Fibroblast of villous mesenchyme (primary cell): ENCODE data around the gene VWCE. TPM values are rescaled to one million over a fixed set of nuclear protein-coding genes. Genes with fewer than 3 reads are reported as not detected.

ENCODE experiments used
- DNase-seq: peaks from one replicate; pipeline ENCODE4 v3.0.0-alpha.2; 2010; ENCODE audit warnings: low read depth
- H3K4me3 ChIP-seq: 2 replicates; pipeline ENCODE4 v1.5.1; 2011; ENCODE audit warnings: low read depth, mild to moderate bottlenecking, low read length
- total RNA-seq: library from RNA; depleted of rRNA; stranded (reverse); fragments of >200 nt; gene quantifications from 2 replicates; pipeline ENCODE4 v1.2.3, GENCODE V29; 2012
- TF ChIP-seq, protein P1 (sequence below): IDR thresholded peaks from 2 replicates; pipeline ENCODE4 v1.5.1; 2012; ENCODE audit warnings: low read depth, mild to moderate bottlenecking, low read length; ENCODE audit not compliant: insufficient read depth

The VWCE gene
- total RNA-seq, 1 donor = 2.2 TPM

DNA sequence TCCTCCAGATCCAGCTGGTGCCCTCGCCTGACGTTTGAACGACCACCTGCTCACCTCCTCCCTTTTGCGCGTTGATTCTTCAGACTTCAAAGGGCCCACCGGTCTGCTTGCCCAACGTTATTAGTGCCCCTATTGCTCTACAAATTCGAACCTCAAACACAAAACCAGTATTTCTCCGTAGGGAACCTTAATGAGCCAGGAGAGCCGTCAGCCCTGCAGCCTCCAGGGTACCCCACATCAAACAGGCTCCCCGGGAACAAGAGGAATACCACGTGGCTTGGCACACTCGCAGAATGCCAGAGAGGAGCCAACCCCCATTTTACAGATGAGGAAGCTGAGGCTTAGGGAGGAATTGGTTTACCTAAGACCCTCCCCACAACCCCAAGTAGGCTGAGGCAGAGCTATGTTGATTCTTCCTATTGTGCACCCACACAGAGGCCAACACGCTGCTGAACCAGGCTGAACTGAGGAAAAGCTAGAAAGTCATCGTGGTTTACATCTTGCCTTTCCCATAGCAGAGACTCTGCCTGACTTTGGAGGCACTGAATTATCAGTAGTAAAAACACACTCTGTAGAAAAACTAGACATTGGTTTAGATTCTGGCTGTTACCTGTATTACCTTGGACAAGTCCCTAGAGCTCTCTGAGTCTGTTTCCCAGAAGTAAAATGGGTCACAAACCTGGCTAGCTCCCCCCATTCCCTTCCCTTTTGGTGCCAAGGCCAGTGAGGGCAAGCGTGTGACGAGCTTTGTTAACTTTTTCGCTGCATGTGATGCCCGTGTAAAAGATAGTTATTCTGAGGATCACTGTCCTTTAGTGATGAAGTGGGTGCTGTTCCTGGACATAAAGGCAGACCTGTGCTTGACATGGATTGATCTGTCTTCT, 38.7 kb upstream of the VWCE start:
- TF ChIP-seq, protein P1, sequence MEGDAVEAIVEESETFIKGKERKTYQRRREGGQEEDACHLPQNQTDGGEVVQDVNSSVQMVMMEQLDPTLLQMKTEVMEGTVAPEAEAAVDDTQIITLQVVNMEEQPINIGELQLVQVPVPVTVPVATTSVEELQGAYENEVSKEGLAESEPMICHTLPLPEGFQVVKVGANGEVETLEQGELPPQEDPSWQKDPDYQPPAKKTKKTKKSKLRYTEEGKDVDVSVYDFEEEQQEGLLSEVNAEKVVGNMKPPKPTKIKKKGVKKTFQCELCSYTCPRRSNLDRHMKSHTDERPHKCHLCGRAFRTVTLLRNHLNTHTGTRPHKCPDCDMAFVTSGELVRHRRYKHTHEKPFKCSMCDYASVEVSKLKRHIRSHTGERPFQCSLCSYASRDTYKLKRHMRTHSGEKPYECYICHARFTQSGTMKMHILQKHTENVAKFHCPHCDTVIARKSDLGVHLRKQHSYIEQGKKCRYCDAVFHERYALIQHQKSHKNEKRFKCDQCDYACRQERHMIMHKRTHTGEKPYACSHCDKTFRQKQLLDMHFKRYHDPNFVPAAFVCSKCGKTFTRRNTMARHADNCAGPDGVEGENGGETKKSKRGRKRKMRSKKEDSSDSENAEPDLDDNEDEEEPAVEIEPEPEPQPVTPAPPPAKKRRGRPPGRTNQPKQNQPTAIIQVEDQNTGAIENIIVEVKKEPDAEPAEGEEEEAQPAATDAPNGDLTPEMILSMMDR = no peak
- DNase-seq = no peak
- peak overlapping the region; percentile 89 for H3K4me3 ChIP-seq

GRCh38 chr11:61332797-61333549, 37.9 kb upstream of the VWCE start, which contains the start of the genes DDB1 and TKFC:
Gene DDB1 (minus strand): TSS chr11:61333105. CDS start chr11:61332968, 137 bp downstream.
Gene TKFC (plus strand): TSS chr11:61333228. CDS start chr11:61334729, 1,501 bp downstream.
- TF ChIP-seq, protein P1 = no peak
- DNase-seq = peak; percentile 94
- H3K4me3 ChIP-seq = peak within 1 kb of the TSS; percentile 89

GRCh38 chr11:61332281-61332796, 37.2 kb upstream of the VWCE start:
- peak overlapping the region; percentile 89 for H3K4me3 ChIP-seq
- peak; percentile 54 for DNase-seq
- TF ChIP-seq, protein P1 = no peak

DNA sequence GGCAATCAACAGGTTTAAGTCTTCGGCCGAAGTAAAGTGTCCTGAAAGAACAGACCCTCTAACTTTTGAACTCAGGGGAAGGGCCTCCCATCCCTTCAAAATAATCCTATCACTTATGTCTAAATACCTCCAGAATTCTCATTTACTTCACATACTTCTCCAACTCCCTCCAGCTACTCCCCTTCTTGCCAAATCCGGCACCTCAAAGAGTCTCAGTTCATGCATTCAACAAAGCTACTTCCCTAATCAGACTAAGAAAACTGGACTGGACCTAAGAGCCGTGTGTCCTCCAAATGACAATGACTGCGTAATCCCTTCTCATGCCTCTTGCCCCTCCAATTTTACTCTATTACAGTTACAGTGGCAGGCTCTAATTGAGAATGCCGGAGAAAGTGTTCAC, 36.5 kb upstream of the VWCE start:
- peak overlapping the region; percentile 89 for H3K4me3 ChIP-seq
- DNase-seq = peak; percentile 9
- TF ChIP-seq, protein P1 = no peak

DNA sequence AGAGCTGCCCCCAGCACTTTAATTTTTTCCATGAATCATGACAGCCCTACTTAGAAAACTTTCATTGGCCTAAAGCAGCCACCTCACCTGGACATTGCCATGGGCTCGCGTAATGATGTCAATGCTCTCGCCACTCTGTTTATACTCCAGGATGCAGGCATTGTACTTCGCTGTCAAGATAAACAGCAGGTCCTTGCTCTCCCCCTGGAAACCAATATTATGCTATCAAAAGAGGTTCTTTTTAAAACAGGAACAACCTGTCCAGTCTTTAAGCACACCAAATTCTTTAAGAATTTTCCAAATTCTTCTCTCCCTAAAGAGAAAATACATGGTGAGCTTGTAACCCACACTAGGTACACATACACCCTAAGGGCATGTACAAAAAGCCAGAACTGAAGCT, 34.8 kb upstream of the VWCE start:
- no peak for DNase-seq
- TF ChIP-seq, protein P1 = no peak
- H3K4me3 ChIP-seq = no peak overlapping the region

DNA sequence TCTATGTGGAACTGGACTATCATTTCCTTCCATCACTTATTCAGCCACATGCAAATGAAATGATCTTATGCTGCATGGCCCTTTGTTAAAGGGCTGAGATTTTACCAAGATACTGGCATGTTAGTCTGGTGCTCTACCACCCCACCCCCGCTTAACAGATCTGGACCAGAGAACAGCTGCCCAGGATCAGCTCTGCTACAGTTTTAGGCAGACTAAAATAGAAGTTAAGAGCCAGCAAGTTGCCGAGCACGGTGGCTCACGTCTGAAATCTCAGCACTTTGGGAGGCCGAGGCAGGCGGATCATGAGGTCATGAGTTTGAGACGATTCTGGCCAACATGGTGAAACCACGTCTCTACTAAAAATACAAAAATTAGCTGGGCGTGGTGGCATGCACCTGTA, 33.2 kb upstream of the VWCE start:
- no peak overlapping the region for H3K4me3 ChIP-seq

More for the DNA sequence above, 33.2 kb upstream of the VWCE start:
- TF ChIP-seq, protein P1 = no peak
- no peak for DNase-seq
